NOMO-1 treated with dmso at 0.1 percent for 144 hours (cell line): ENCODE measurements around the gene CCL16.
A peak's percentile ranks its signal among the peaks of the same experiment; 100 is the strongest.
"Not testable (repeated sequence)": the region's sequence is repeated elsewhere in the genome, so short reads cannot be mapped to it uniquely, and the experiment has no call there.

ENCODE experiments used
- DNase-seq: peaks from one replicate; lab custom pipeline; 2025; ENCODE audit not compliant: unreplicated experiment; lab: John Stamatoyannopoulos, UW

The CCL16 gene

DNA sequence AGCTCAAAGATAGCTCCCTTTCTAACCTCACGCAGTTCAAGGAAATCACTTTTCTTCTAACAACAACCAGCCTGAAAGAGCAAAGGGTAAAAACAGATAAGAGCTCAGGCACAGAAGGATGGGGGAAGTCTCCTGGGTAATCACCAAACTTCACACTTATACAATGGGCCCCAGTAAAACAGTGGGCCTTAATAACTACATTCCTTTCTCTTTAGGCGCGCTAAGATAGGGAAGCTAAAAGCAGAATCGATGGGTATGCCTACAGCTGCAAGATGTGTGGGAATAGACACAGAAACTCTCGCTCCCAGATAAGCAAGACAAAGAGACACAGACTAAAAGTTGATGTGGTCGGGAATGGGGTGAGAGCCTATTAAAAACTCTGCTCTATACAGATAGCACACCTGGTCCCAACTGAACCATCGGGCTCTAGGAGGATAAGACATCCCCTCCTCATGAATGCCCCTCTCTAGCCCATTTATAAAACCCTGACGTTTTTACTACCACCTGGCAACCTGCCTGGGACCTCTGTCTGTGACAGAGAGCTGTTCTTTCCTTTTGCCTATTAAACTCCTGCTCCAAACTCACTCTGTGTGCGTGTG is 38.6 kb downstream of the CCL16 start:
- no peak for DNase-seq

DNA sequence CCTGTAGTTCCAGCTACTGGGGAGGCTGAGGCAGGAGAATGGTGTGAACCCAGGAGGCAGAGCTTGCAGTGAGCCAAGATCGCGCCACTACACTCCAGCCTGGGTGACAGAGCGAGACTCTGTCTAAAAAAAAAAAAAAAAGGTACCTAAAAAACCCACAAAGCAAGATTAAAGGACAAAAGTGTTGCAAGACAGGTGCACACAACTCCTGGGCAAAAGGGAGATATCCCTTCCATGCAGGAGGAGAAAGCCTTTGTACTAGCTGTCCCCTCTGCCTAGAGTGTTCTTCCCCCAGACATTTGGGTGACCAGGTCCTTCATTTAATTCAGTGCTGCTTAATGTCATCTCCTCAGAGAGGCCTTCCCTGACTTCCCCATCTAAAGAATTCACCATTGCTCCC is 42.8 kb downstream of the CCL16 start:
- not testable (repeated sequence) for DNase-seq

DNA sequence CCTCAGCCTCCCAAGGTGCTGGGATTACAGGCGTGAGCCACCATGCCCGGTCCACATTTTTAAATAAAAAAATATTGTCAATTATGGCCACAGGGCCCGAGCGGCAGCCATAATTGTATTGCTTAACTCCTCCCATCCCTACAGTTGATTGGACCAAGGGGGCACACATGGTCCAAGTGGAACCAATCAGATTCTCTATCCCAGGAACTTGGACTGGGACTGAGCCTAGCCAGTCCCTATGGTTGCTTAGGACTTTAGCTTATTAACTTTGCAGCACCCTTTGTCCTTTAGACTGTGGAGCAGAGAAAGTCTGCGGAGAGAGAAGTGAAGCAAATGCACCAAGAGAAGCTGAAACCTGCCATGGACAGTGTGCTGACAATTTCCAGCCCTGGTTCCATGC is 45.2 kb downstream of the CCL16 start:
- no peak for DNase-seq

DNA sequence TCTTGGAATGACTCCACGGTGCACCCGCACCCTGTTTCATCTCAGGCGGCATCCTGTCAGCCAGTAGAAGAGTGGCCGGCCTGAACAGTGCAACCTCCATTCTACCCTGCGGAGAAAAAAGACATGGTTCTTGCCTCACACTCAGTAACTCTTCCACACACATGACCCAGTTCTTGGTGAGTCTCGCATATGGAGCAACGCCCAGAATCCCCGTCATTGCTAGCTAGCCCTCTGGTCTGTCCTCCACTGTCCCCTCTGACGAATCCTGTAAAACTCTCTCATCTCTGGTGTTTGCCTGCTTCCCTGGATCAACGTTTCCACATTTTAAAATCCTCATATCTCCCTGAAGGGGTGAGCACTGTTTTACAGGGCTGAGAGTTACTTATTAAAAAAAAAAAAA is 46.5 kb downstream of the CCL16 start:
- no peak for DNase-seq

- DNase-seq: no peak
These were observed 48.7 kb downstream of the CCL16 start for GRCh38 chr17:35932586-35932985.

DNA sequence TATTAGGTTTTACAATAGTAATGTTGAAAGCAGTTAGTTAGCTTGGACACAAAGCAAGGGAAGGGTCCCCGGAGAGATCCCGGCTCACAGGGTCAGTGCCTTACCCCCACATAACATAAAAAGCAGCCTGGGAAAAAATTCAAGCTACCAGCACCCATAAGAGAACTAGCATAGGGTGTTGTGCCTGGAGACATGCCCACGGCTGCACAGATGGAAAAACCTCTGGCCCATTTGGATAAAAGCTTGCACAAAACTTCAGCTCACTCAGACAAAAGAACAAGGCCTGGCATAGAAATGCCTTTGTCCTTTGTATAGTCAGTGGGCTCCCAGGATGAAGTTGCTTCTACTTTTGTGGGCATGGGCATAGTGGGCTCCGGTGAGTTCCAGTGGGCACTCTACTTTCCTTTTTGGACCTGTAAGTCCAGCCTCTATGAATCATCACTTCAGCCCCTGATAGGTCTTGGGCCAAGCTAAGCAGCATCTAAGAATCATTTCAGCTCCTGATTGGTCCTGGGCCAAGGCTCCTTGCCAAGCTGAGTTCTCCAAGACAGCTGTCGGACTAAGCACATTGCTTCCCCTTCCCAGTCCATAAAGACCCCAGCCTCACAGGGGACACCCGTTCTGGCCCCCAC is 49.4 kb downstream of the CCL16 start:
- no peak for DNase-seq

DNA sequence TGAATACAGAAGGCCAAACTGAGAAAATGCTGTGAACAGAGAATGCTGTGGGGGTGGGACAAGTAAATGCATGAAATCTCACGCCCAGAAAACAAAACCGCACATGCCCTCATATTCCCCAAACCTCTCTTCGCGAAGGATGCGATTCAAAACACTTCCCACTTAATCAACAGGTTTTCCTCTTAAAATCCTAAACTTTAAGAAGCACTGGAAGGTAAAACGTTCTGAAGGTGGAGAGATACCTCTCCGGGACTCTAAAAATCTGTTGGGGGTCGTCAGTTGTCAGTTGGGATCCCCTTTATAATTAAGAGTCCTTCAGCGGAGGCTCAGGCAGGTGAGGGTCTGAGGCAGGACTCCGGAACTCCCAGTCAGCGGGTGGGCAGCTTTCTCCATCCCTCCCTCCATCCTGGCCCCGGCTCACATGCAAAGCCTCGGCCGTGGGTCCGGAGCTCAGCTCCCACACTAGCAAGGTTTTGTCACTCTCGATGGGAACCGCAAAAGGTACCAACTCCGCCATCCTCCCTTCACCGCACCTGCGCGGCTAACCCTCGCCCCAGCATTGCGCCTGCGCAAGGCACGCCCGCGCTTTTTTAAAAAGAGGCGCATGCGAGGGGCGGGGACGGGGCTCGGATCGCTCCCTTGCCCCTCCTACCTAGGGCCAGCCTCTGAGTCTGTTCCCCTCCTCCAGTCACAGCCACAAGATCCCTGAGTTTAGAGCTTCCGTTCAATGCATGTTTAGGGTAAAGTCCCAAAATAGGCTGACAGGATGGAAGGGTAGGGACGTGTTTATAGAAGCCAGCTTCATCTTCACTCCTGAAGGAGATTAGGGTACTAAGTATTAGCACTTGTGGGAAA is 50.9 kb downstream of the CCL16 start, which contains the start of gene RDM1:
TSS of gene RDM1 (minus strand) at position 563 of the 855 bp plus-strand sequence. CDS start at position 517, 46 bp downstream.
- DNase-seq: peak; percentile 95

GRCh38 chr17:35927714-35928113 is 53.6 kb downstream of the CCL16 start:
- DNase-seq: no peak
